ENCODE results near the gene KRTAP10-10.
"Not testable (repeated sequence)": the region's sequence is repeated elsewhere in the genome, so short reads cannot be mapped to it uniquely, and the experiment has no call there.

GRCh38 chr21:44590897-44591800 lies 46.0 kb upstream of the KRTAP10-10 start:
- TF ChIP-seq CTCF, POLR2A (IDR thresholded peaks at IDR 0.05): not testable (repeated sequence)
